Activated CD4-positive, alpha-beta T cell treated with anti-CD3 and anti-CD28 coated beads, Interleukin-2, amount 50 U/mL, for 24 hours (primary cell): ENCODE measurements around the gene SEMA4G.

ENCODE experiments used
- DNase-seq, 2 donors: peaks; one replicate each; pipeline ENCODE4 v3.0.0-alpha.2; 2020; ENCODE audit warnings: low read depth in 1 of 2, low spot score in 1 of 2

Gene SEMA4G

DNA sequence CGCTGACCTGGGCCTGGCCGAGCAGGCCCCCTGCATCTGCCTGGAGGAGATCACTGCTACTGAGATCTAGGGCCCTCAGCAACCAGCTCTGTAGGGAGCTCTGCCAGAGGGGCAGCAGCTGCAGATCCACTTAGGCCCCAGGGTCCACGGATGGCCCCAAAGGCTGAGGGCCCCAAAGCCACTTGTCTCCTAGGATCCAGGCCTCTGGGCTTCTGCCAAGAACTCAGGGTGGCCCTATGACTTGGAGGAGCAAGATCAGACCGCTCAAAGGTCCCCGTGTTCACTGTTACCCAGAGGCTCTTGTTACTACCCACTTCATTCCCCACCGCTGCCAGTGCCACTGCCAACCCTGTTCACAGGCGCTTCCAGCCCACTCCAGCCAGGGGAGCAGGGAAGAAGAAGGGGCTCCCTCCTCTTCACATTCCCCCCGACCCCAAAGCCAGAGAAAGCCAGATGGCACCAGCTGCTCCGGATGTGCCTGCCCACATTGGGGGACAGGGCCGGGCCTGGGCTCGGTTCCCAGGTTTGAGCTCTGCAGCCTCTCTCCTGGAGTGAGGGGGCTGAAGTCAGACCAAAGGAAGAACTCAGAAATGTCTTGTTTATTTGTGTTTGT is 37.9 kb downstream of the SEMA4G start:
- DNase-seq, result no peak

- DNase-seq, result no peak
Observed at GRCh38 chr10:101007915-101008822, 38.9 kb downstream of the SEMA4G start.

DNA sequence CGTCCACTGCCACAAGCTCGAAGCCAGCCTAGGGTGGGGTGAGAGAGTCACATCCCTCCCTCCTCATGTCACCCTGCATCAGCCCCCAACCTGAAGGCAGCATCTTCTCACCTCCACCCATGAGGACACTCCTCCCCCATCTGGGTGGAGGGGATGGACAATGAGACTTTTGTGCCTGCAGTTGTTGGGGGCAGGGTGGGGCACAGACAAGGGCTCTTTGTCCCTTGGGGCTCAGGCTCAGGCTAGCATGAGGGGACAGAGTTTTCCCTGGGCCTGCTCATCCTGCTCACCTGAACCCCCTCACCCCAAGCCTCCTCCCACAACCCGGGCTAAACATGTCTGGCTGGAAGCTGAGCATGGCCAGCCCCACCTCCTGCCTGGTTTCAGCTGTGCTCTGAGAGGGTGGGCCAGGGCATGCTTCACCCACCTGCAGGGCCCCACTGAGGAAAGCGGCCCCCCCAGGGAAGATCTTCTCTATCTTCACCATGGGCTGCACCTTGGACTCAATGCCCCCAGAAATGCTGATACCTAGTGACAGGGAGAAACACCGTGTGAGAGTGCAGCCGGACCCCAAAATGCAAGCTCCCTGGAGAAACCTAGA is 39.6 kb downstream of the SEMA4G start:
- DNase-seq, result no peak

GRCh38 chr10:101010329-101010728 is 41.0 kb downstream of the SEMA4G start:
- no peak for DNase-seq

DNA sequence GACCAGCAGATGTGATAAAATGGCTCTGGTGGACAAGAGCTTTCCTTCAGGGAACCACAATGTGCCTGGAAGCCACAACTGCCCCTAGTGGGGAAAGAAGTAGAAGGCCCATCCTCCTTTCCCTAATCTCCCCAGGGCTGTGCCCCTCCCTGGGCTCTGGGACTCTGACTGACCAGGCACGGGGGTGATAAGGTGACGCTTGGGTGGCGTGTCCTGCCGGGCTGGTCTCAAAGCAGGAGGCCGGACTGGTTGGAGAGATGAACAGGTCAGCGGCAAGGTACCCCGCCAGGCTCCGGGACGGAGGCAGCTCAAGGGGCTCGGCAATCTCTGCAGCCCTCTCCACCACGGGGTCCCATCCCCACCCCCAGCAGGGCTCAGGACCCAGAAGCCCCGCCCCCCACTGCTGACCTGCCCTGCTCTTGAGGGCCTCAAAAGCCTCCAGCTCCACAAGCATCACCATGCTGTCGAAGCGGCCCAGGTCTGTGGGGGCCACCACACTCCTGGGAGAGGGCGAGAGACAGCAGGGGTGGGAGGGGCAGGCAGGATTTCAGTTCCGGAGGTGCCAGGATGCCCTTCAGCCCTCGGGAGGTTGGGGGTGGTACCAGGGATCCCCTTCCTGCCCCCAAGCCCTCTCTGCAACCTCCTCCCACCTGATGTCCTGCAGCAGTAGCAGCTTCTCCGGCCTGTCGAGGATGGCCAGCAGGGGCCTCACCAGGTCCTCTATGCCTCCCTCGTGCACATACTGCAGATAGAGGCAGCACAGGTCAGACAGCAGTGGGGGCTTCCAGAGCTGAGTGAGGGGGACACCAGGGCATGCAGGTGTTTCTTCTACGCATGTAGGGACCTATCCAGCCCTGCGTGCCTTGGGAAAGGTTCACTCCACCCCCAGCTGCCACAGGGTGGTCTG is 42.5 kb downstream of the SEMA4G start:
- DNase-seq, result no peak

GRCh38 chr10:101012525-101013364 is 43.4 kb downstream of the SEMA4G start:
- DNase-seq, result peak; percentile 53 to 71

DNA sequence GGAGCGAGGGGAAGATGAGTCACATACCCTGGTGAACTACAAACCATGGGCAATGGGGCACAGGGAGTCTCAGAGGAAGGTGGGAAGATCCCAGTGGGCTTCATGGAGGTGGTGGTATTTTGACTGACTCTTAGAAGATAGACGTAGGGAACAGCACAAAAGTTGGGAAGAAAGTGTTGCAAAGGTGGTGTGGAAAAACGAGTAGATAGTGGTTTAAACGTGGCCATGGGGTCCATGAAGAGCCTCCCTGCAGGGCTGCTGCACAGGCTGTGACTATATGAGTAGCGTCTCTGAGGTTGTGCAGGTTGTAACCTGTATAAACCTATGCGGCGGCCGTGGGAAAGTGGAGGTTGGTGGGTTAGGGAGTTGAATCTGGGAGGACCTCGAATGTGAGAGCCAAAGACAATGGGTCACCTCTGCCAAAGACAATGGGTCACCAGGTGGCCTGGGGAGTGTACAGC is 44.1 kb downstream of the SEMA4G start:
- no peak for DNase-seq

DNA sequence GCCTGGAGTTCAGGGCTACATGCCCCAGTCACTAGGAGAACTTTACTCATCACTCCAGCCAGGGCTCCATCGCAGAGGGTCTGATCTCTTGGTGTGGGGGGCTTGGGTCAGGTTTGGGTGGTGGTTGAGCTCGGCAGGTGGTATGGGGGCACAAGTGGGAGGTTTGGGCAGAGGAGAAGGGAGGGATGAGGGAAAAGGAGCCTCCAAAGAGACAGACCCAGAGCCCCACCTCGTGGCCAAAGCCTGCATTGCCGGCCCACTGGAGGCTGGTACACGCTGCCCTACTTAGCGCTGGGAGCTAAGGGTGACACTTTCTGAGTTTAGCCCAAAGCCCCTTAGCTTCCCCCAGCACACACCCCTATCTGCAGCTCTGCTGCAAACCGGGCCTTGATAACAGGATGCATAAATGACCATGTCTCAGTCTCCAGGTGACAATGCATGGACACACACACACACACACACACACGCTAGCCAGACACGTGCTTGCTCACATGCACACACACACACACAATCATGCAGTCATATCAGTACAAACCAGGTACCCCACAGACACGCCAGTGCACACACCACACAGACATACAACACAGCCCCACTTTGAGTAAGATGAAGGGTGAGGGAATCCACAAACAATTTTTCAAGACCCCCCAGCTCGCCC is 45.1 kb downstream of the SEMA4G start:
- DNase-seq, result peak; percentile 48 to 59

GRCh38 chr10:101014966-101015581 is 45.8 kb downstream of the SEMA4G start:
- DNase-seq, result no peak

- no peak for DNase-seq
Observed at GRCh38 chr10:101015582-101015973, 46.3 kb downstream of the SEMA4G start.

GRCh38 chr10:101016814-101017213 is 47.5 kb downstream of the SEMA4G start:
- no peak for DNase-seq

- DNase-seq, result no peak
Observed at GRCh38 chr10:101018118-101018599, 48.9 kb downstream of the SEMA4G start.

DNA sequence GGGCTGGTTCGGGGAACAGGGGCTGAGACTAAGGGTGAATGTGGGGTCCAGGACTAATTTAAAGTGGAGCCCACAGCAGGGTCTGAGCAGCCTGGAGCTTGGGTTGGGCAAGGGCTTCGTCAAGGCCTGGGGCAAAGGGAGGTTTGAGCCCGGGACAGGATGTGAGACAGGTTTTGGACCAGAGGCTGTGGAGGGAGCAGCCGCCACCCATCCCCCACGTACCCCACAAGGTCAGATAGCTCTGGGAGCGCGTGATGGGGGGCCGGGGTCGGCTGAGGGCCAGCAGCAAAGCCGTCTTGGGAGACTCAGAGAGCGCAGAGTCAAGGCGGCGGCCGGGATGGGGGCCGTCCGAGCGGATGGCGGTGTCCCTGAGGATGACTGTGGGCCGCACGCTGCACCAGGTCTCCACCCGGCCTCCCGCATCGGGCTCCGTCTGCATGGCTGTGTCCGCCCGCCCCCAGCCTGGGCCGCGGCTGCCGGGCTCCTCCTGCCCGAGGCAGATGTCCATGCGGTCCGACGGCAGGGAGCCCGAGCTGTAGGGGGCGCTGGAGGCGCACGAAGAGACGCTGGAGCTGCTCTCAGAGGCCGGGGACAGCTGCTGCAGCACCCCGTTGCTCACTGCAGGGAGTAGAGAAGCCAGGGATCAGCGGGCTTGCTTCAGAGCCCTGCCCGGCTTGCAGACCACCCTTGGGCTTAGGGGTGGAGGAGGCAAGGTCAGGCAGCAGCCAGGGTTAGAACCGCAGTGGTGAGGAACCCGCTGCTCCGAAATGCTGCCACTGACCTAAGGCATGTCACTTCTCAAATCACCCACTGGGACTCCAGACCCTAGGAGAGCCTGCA is 49.5 kb downstream of the SEMA4G start:
- peak; percentile 54 to 55 for DNase-seq
